Right ventricle myocardium inferior (tissue), 1 donor: ENCODE measurements around the gene C19orf53. TPM values are rescaled to one million over a fixed set of nuclear protein-coding genes. Genes with fewer than 3 reads are reported as not detected.
"Not testable (repeated sequence)": the region's sequence is repeated elsewhere in the genome, so short reads cannot be mapped to it uniquely, and the experiment has no call there.

Experiments used
- ATAC-seq: fragments of 200-7000 bp; cut with Tn5 transposase; one replicate; pipeline ENCODE4 v1.9.1; 2020; ENCODE audit warnings: mild to moderate bottlenecking, moderate library complexity
- DNase-seq: peaks from one replicate; pipeline ENCODE4 v3.0.0; 2021; ENCODE audit errors: missing footprints
- intact Hi-C: fragments of 100-400 bp; cut with DNase I; formaldehyde crosslinking; loops from one replicate; pipeline ENCODE4 v1.11.0; 2022
- long read RNA-seq: library from polyadenylated mRNA; unstranded; transcript quantifications from one replicate; pipeline ENCODE4 v2.0.0, GENCODE V29; 2021
- total RNA-seq: library from RNA; stranded (reverse); fragmentation: NEBNext Ultra II Directional; extraction: Animal tissue kit (Norgen Biotek cat#: 25700); gene quantifications from one replicate; pipeline ENCODE4 v1.2.1, GENCODE V29; 2021
- donor health status: DM: no; HTN: yes; CAD: no; lungs with severe emphysema.

The C19orf53 gene
- total RNA-seq: 89.9 TPM
- long read RNA-seq, transcript C19orf53-202 (3 exons, 873 nt): major isoform, 73 of 75 reads
- long read RNA-seq, partial matches to known transcripts: 0 of 75 reads
- long read RNA-seq, other reads (novel, unspliced or antisense): 1 of 75 reads

DNA sequence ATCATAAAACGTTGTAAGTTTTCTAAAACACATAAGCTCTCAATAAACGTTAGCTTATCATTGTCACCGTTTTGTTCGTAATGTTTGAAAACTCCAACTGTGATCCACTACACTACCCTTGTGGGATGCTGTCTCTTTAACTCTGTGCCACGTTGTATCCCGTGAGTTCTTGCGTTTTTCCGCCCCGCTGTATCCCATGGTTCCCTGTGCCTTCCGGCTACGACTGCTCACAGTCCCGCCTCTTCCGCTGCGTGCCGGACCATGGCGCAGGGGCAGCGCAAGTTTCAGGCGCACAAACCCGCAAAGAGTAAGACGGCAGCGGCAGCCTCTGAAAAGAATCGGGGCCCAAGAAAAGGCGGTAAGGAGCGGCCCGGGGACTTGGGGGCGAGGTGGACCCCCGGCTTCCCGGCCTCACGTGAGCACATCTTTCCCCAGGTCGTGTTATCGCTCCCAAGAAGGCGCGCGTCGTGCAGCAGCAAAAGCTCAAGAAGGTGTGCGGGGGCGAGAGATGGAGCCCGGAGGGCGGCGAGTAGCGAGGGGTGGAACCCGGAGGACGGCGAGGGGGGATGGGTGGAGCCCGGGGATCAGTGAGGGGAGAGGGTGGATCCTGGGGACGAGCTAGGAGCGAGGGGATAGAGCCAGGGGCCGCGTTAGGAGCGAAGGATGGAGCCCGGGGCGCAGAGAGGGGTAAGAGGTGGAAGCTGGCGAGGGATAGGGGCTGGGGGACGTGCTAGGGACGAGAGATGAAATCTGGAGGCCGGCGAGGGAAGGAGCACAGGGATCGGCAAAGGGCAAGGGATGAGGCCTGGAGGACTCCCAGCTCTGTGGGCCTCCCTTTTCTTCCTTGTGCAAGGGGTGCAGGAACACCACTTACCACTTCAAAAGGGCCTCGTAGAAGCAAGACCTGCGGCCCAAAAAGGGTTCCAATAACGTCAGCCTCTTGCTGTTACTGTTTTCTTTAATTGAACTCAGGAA, at the start of gene C19orf53:
Gene C19orf53 (plus strand): TSS at position 240 of the 975 bp plus-strand sequence. CDS start 22 bp downstream, at position 262.
- intact Hi-C loops: no loop called here

DNA sequence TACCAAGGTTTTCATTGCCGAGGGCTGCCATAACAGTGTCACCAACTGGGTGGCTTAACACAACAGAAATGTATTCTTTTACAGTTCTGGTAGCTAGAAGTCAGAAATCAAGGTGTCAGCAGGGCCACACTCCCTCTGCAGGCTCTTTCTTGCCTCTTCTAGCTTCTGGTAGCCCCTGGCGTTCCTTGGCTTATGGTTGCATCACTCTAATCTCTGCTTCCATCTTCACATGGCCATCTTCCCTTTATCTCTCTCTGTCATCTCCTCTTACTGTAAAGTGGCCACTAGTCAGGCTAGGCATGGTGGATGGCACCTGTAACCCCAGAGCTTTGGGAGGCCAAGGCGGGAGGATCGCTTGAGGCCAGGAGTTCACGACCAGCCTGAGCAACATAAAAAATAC, 47.9 kb upstream of the C19orf53 start:
- ATAC-seq (no peak), DNase-seq (no peak)
- intact Hi-C loops: no loop called here

More for the DNA sequence above, at the start of gene C19orf53:
- peak; percentile 95 for DNase-seq
- peak; percentile 98 for ATAC-seq

DNA sequence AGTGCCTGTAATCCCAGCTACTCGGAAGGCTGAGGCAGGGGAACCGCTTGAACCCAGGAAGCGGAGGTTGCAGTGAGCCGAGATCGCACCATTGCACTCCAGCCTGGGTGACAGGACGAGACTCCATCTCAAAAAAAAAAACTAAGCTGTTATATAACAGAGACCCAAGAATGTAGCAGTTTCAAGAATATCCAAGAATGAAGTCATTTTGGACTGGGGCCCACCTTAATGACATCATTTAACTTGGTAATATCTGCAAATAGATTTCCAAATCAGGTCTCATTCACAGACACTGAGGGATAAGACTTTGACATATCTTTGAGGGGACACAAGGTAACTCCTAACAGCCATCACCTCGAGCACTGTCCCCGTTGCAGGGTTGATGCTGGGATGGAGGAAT, 46.5 kb upstream of the C19orf53 start:
- DNase-seq (no peak), ATAC-seq (no peak)
- intact Hi-C loops: no loop called here

DNA sequence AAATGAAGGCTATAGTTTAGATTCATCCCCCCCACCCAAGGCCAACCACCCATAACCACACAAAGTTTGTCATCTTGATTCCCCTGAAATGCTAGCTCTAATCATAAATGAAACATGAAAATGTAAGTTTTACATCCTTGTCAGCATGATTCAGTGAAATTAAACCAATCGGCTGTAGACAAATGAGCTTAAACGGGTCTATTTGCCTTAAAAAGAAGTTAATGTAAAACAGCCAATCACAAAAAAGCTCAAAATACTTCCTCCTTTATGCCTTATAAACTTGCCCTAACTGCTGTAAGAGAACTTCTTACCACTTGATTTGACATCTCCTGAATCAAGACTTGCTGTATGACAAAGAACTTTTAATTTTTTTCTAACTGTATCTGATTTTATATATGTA, 44.4 kb upstream of the C19orf53 start:
- ATAC-seq: no peak
- intact Hi-C loops: no loop called here
- no peak for DNase-seq

DNA sequence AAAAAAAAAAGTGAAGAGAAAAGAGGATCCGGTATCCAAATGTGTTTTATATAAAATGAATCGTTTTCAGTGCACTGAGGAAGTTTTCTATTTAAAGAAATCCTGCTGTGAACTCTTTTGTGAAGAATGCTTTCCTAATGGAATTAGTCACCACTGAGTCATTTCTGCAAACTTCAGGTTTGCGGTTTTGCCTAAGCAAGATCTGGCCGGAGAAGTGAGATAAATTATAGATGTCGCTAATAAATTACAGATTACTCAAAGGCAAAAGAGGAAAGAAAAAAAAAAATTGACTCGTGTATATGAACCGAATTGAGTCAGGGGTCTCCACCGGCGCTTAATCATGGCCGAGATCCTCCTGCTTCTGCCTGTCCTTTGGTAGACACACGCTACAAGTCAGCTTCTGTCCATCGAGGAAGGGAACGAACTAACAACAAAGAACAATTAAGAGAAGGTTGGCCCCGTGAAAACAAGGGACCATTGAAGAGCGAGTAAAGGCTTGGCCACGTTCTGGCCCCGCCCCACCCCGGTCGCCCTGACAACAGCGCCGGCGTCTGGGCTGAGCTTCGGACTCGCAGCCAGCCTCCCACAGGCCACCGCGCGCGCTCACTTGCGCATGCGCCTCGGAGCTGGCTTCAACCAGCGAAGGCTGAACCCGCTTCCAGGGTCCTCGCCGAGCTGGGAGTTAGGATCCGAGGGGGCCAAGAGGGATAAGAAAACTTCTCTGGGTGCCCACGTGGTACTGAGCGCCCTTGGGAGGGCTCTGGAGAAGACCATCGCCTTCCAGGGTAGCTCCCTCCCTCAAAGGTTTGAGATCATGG, 42.9 kb upstream of the C19orf53 start:
- intact Hi-C loops: no loop called here
- DNase-seq (peak; percentile 98), ATAC-seq (peak; percentile 100)

DNA sequence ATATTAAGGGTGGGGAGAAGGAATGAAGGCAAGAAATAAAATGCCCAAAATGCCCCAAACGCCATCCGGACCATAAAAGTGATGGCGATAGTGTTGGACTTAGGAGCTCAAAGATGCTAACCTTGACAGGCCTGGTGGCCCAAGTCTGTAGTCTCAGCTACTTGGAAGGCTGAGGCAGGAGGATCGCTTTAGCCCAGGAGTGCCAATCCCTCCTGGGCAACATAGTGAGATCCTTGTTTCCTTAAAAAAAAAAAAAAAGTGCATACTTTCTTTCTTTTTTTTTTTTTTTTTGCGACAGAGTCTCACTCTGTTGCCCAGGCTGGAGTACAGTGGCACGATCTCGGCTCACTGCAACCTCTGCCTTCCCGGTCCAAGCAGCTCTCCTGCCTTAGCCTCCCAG, 41.9 kb upstream of the C19orf53 start:
- no peak for ATAC-seq
- intact Hi-C loops: no loop called here
- DNase-seq: no peak

DNA sequence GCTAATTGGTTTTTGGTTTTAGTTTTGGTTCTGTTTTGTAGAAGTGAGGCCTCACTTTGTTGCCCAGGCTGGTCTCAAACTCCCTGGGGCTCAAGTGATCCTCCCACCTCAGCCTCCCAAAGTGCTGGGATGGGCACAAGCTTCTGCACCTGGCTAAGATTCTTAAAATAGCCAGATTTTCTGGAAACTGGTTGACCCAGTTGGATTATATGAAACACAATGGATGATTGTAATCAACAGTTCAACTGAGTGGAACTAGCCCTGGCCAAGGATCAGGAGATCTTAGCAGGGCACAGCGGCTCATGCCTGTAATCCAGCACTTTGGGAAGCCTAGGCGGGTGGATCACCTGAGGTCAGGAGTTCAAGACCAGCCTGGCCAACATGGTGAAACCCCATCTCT, 39.5 kb upstream of the C19orf53 start:
- intact Hi-C loops: no loop called here
- no peak for DNase-seq
- ATAC-seq: no peak

DNA sequence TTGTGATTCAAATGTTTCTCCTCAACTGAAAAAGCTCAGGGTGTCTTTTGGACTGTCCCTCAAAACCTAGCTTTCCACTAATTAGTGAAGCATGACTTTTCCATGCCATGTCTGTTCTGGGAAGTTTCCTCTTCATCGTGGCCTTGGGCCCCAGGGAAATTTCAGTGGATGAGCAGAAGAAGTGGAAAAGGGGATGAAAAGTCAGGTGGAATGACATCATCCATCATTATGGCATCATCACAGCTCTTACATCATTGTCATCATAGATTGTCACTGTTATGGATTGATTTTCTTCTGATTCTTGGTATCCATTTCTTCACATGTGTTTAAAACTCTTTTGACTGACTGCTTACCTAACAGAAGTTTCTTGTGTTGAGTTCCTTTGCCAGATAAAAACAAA, 36.2 kb upstream of the C19orf53 start:
- DNase-seq (no peak), ATAC-seq (no peak)
- intact Hi-C loops: no loop called here

DNA sequence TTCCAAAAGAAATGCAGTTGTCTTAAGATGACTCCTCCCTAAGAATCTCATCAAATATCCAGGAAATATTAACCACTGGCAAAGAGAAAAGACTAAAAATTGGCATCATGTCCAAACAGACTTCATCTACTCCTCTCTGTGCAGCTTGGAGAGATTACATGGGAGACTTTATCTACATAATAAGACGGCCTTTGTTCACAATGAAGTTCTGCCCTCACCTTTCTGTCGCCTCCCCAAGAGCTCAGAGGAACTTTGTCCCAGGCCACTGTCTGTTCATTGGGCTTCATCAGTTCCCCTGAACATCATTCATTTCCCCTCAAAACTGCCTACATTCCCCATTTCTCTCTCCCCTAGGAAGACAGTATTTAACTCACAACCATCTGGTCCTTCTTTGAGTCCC, 32.4 kb upstream of the C19orf53 start:
- ATAC-seq (no peak), DNase-seq (no peak)
- intact Hi-C loops: no loop called here

DNA sequence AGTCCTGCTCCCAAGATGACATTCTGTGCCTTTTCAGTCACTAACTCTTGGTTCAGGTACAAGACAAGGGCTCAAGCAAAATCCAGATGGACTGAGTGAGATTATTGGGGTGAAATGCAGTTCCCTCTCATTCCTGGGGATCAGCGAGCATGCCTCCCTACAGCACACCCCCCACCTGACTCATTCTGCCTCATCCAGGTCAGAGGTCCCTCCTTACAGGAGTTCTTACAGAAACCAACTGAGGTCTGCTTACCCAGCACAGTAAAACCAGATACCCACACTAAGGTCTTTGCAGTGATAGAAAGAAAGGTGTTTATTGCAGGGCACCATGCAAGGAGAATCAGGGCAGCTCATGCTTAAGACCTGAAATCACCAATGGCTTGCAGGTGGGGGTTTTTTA, 31.5 kb upstream of the C19orf53 start:
- no peak for DNase-seq
- ATAC-seq: no peak
- intact Hi-C loops: no loop called here

DNA sequence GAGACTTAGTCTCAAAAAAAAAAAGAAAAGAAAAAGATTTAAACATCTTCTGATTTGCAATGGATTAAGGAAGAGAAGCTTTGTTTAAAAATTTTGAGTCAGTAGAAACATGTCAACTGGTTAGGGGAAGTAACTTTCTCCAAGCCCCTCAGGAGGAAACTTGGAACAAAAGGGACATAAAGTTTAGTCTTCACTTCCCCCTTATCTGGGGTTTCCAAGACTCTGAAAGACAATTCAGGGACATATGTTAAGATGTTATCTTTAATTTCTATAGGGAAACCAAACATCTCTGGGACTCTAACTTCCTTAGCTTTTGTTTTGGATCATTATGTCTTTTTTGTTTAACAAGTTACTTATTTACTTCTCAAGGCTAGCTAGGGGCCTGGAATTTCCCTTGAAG, 30.1 kb upstream of the C19orf53 start:
- intact Hi-C loops: no loop called here
- no peak for ATAC-seq

DNA sequence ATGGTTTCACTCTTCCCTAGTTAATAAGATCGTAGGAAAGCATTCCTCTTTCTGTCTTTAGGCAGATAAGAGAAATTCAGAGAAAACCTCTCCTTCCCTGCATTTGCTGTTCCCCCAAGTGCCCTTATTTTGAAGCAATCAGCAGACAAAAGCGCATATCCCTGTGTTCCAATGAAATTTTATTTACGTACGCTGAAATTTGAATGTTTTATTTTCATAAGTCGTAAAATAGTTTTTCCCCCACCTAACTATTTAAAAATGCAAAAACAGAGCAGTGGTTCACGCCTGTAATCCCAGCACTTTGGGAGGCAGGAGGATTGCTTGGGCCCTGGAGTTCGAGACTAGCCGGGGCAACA, 27.2 kb upstream of the C19orf53 start:
- intact Hi-C loops: no loop called here
- ATAC-seq: no peak

More for the DNA sequence above, 30.1 kb upstream of the C19orf53 start:
- no peak for DNase-seq

DNA sequence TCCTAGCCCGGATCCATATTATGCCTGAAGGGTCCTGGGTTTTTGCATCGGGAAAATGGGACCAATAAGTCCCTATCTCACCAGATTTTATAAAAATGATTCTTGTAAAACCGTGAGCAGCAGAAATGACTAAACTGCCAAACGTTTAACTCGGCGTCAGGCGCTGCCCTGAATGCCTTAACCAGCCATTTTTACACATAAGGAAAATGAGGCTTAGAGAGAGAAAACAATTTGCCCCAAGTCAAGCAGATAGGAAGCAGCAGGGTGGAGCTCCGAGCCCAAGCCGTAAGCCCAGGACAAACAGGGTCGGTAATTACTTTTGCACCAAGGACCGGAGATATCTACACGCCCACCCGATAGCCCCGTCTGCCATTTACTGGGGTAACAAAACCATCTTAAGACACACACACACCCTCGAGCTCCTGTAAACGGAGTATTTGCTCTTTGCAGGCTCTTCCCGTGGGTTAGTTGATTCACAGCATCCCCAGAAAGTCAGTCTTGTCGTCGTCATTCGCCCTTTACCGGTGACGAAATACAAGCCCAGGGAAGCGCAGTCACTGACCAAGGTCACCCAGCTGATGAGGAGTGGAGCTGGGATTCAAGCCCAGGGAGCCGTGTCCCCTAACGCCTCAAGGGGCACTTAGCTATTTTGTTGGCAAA, 26.0 kb upstream of the C19orf53 start:
- DNase-seq: no peak
- ATAC-seq: no peak
- intact Hi-C loops: no loop called here

More for the DNA sequence above, 27.2 kb upstream of the C19orf53 start:
- DNase-seq: no peak

DNA sequence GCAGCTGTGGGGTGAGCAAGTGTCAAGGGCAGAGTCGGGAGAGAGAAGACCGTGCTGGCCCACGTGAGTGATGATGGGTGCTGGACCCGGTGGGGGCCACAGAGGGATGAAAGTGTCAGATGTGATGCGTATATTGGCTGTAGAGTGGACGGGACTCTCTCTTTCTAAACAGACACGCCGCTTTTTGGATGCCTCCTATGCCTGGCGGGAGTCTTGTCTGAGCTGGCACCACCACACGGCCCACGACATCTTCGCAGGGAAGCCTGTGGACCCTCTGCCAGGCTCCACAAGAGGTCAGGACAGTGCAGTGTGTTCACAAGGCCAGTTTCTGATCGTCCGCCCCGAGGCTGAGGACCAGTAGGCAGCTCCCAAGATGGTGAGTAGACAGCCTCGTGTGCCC, 22.8 kb upstream of the C19orf53 start:
- intact Hi-C loops: no loop called here
- ATAC-seq: no peak

DNA sequence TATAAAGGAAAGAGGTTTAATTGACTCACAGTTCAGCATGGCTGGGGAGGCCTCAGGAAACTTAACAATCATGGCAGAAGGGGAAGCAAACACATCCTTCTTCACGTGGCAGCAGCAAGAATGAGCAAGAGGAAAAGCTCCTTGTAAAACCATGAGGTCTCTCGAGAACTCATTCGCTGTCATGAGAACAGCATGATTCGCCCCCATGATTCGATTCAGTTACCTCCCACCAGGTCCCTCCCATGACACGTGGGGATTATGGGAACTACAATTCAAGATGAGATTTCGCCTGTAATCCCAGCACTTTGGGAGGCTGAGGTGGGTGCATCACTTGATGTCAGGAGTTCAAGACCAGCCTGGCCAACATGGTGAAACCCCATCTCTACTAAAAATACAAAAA, 20.6 kb upstream of the C19orf53 start:
- ATAC-seq, DNase-seq, intact Hi-C loops: not testable (repeated sequence)

More for the DNA sequence above, 22.8 kb upstream of the C19orf53 start:
- no peak for DNase-seq

DNA sequence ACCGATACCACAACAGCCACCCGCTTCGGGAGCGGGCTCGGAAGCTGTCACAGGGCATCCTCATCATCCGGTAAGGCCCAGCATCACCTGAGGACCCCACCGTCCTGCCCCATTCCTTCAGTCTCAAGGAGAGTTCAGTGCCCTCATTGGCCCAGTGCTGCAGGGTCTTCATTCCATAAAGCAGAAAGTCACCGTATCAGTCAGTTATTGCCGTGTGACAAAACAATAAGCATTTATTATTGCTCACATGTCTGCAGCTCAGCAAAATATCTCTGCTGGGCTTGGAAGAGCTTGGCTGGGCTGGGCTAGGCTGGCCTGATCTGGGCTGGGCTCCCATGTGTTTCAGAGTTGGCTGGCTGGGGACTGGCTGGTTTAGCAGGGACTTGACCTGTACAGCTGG, 18.0 kb upstream of the C19orf53 start:
- no peak for ATAC-seq
- DNase-seq: no peak
- intact Hi-C loops: no loop called here

DNA sequence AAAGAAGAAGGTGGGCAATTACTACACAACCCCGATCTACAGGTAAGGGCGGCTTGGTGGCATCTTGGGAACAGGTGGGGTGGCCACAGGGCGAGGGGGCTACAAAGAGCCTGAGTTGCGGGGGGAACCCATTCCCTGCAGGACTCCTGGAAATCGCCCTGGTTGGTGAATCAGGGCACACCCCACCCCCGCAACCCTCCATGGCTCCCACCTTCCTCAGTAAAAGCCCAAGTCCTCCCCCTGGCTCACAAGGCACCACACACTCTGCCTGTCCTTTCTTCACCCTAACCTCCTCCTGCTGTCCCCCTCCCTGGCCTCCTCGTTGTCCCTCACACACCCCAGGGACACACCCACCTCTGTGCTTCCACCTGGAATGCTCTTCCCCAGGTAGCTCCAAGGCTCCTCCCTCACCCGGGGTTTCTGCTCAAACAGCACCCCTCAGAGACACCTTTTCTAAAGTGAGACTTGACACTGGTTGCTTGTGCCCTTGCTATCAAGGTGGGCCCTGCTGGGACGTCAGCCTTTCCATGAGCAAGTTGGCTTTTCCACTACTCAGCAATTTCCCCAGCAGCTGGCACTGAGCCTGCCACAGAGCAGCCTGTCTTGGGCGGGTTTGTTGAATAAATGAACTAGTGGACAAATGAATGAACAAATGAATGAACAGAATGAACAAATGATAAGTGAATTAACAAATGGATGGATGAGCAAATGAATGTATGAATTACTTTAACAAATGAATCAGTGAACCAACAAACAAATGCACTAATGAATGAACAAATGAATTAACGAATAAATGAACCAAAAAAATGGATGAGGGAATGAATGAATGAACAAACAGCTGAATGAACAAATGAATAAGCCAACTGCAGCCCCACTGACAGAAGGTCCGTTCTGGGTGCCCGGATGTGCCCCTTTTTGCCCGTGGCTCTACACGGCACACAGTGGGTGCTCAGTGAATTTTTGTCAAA, 16.2 kb upstream of the C19orf53 start:
- intact Hi-C loops: no loop called here
- DNase-seq (no peak), ATAC-seq (no peak)

DNA sequence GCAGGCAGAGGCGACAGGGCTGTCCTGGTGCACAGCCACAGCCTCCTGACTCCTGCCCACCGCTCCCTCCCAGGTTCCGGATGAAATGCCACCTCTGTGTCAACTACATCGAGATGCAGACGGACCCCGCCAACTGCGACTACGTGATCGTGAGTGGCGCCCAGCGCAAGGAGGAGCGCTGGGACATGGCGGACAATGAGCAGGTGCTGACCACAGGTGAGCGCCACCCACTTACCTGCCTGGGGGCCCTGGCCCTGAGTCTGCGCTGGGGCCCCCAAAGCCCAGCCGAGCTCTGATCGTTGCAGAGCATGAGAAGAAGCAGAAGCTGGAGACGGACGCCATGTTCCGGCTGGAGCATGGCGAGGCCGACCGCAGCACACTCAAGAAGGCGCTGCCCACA, 15.5 kb upstream of the C19orf53 start:
- no peak for DNase-seq
- intact Hi-C loops: no loop called here
- no peak for ATAC-seq
